AG04449 (cell line): ENCODE data around the gene S100A14.
"Not testable (repeated sequence)": the region's sequence is repeated elsewhere in the genome, so short reads cannot be mapped to it uniquely, and the experiment has no call there.

ENCODE experiments used
- CTCF ChIA-PET: fragments of 350-600 bp; formaldehyde crosslinking; extraction: SDS; loops from one replicate; lab custom pipeline; 2021; ENCODE audit warnings: antibody characterized with exemption; lab: Yijun Ruan, JAX
- POLR2A ChIA-PET: fragments of 400-600, 350-600 bp; formaldehyde crosslinking; extraction: SDS; loops from one replicate; lab custom pipeline; 2020; ENCODE audit warnings: antibody characterized with exemption, inconsistent platforms; lab: Yijun Ruan, JAX
- DNase-seq: peaks from one replicate; pipeline ENCODE4 v3.0.0-alpha.2; 2010; ENCODE audit warnings: low read depth, low spot score
- H3K4me3 ChIP-seq: 2 replicates; pipeline ENCODE4 v1.5.1; 2011; ENCODE audit warnings: low read depth, mild to moderate bottlenecking, control low read depth, low read length
- TF ChIP-seq, protein P1 (sequence below): IDR thresholded peaks from one replicate; pipeline ENCODE4 v1.5.1; 2011; ENCODE audit warnings: mild to moderate bottlenecking, moderate library complexity, low read length, control low read depth, inconsistent platforms; ENCODE audit not compliant: insufficient read depth; ENCODE audit errors: missing control alignments

Gene S100A14

DNA sequence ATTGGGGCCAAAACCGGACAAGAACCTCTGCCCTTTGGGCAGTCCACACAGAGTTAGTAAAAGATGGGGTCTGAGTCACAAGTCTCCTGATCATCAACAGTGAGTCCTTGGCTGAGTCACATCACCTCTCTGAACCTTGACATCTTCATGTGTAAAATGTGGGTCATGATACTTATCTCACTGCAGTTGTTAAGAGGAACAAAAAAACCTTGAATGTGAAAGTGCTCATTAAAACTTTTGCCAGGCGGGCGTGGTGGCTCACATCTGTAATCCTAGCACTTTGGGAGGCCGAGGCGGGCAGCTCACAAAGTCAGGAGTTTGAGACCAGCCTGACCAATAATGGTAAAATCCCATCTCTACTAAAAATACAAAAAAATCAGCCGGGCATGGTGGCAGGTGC is 18.9 kb downstream of the S100A14 start:
- H3K4me3 ChIP-seq = no peak overlapping the region
- CTCF ChIA-PET = interaction anchor here (1.4 to 3.6 kb wide), 5 partner anchors 15 to 87 kb away, joined by 3 to 21 read pairs (median 10); partner anchors contain the start of genes S100A1 and S100A13
- TF ChIP-seq, protein P1, sequence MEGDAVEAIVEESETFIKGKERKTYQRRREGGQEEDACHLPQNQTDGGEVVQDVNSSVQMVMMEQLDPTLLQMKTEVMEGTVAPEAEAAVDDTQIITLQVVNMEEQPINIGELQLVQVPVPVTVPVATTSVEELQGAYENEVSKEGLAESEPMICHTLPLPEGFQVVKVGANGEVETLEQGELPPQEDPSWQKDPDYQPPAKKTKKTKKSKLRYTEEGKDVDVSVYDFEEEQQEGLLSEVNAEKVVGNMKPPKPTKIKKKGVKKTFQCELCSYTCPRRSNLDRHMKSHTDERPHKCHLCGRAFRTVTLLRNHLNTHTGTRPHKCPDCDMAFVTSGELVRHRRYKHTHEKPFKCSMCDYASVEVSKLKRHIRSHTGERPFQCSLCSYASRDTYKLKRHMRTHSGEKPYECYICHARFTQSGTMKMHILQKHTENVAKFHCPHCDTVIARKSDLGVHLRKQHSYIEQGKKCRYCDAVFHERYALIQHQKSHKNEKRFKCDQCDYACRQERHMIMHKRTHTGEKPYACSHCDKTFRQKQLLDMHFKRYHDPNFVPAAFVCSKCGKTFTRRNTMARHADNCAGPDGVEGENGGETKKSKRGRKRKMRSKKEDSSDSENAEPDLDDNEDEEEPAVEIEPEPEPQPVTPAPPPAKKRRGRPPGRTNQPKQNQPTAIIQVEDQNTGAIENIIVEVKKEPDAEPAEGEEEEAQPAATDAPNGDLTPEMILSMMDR = no peak
- POLR2A ChIA-PET = interaction anchor here (0.6 kb wide), 1 partner anchor 87 kb away, joined by 3 read pairs; no protein-coding TSS in a partner anchor
- DNase-seq = no peak

- CTCF ChIA-PET = interaction anchor here (0.7 to 3.6 kb wide), 5 partner anchors 20 to 82 kb away, joined by 3 to 13 read pairs (median 4); no protein-coding TSS in a partner anchor
- no peak for DNase-seq
- POLR2A ChIA-PET = interaction anchor here (1.0 to 1.2 kb wide), 2 partner anchors 26 to 35 kb away, joined by 3 read pairs; partner anchors contain the start of gene S100A13
These were observed 23.4 kb downstream of the S100A14 start for GRCh38 chr1:153592748-153593147.

GRCh38 chr1:153588482-153588881 is 27.6 kb downstream of the S100A14 start:
- TF ChIP-seq, protein P1 = no peak
- no peak for DNase-seq
- CTCF ChIA-PET = interaction anchor here (0.7 kb wide), 1 partner anchor 20 kb away, joined by 3 read pairs; no protein-coding TSS in a partner anchor
- POLR2A ChIA-PET = interaction anchor here (0.7 kb wide), 1 partner anchor 100 kb away, joined by 3 read pairs; no protein-coding TSS in a partner anchor
- H3K4me3 ChIP-seq = no peak overlapping the region

More at GRCh38 chr1:153592748-153593147, 23.4 kb downstream of the S100A14 start:
- TF ChIP-seq, protein P1 = no peak
- no peak overlapping the region for H3K4me3 ChIP-seq

DNA sequence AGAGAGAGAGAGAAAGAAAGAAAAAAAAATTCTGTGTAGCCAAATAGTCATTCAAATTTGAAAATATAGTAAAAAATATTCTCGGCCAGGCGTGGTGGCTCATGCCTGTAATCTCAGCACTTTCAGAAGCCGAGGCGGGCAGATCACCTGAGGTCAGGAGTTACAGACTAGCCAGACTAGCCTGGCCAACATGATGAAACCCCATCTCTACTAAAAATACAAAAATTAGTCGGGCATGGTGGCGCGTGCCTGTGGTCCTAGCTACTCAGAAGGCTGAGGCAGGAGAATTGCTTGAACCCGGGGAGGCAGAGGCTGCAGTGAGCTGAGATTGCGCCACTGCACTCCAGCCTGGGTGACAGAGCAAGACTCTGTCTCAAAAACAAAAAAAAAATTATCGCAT is 28.1 kb downstream of the S100A14 start:
- H3K4me3 ChIP-seq, DNase-seq: not testable (repeated sequence)
- CTCF ChIA-PET = interaction anchor here (0.7 to 1.4 kb wide), 2 partner anchors 19 to 77 kb away, joined by 3 to 5 read pairs; no protein-coding TSS in a partner anchor
- POLR2A ChIA-PET = interaction anchor here (0.7 to 1.4 kb wide), 2 partner anchors 11 to 100 kb away, joined by 3 to 6 read pairs; no protein-coding TSS in a partner anchor

DNA sequence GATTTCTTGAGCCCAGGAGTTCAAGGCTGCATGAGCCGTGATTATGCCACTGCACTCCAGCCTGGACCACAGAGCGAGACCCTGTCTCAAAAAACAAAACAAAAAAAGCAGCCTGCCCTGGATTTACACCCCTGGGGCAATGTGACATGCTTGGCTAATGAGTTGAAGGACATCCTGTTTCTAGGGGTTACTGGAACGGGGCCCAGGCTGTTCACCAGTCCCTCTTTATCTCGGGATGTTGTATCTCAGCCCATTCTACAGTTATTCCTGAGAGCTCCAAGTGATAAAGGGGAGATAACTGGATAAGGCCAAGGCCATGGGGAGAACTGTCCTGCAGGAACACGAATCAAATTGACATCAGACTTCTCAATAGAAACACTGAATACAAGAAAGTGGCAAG is 28.8 kb downstream of the S100A14 start:
- no peak for DNase-seq
- CTCF ChIA-PET = interaction anchor here (1.4 to 2.8 kb wide), 3 partner anchors 15 to 79 kb away, joined by 4 to 14 read pairs (median 5); no protein-coding TSS in a partner anchor
- no peak overlapping the region for H3K4me3 ChIP-seq
- TF ChIP-seq, protein P1 = no peak
- POLR2A ChIA-PET = interaction anchor here (1.1 to 1.4 kb wide), 2 partner anchors 12 to 40 kb away, joined by 4 to 6 read pairs; partner anchors contain the start of gene S100A13

DNA sequence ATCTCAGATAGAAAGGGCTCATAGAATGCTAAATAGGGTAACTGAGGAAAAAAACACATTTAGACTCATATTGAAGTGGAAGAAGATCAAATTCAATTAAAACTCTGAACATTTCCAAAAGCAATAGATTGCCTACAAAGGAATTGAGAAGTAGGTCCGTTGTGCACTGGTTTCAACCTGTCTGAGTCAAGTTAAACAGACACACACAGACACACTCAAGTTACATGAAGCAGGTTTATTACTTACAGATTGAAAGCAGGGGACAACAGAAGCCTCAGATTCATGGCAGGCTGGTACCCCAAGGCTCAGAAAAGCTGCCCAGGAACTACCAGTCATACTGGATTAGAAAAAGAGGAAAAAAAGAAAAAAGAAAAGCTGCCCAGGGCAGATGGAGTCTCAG is 29.8 kb downstream of the S100A14 start:
- TF ChIP-seq, protein P1 = no peak
- POLR2A ChIA-PET = interaction anchor here (0.6 to 1.4 kb wide), 3 partner anchors 13 to 56 kb away, joined by 3 to 6 read pairs (median 4); partner anchors contain the start of gene S100A13
- CTCF ChIA-PET = interaction anchor here (0.6 to 2.9 kb wide), 9 partner anchors 14 to 91 kb away, joined by 3 to 14 read pairs (median 4); partner anchors contain the start of gene S100A13

More for the DNA sequence above, 29.8 kb downstream of the S100A14 start:
- H3K4me3 ChIP-seq = no peak overlapping the region
- no peak for DNase-seq
